Liver (tissue), 9 donors: ENCODE measurements around the gene RXFP2. TPM values are rescaled to one million over a fixed set of nuclear protein-coding genes. Genes with fewer than 3 reads are reported as not detected.
A peak's percentile ranks its signal among the peaks of the same experiment; 100 is the strongest.

Experiments used
- DNase-seq: peaks from one replicate; pipeline ENCODE4 v3.0.0-alpha.2; 2017; ENCODE audit warnings: low spot score
- H3K27ac ChIP-seq, 2 donors: one replicate each; pipeline ENCODE4 v1.7.0; 2013; ENCODE audit warnings: inconsistent platforms in 2 of 2, low read length in 2 of 2, control low read depth in 1 of 2, low read depth in 1 of 2, mild to moderate bottlenecking in 1 of 2
- H3K27me3 ChIP-seq, 4 donors: one replicate each; pipeline versions ENCODE4 v1.6.1 to v1.7.0; 2013; ENCODE audit warnings: low read length in 3 of 4, inconsistent platforms in 1 of 4, mild to moderate bottlenecking in 1 of 4, moderate library complexity in 1 of 4; ENCODE audit not compliant: control insufficient read depth in 4 of 4, insufficient read depth in 4 of 4
- H3K36me3 ChIP-seq, 4 donors: one replicate each; pipeline versions ENCODE4 v1.6.1 to v1.7.0; 2013; ENCODE audit warnings: low read length in 3 of 4, mild to moderate bottlenecking in 3 of 4, low read depth in 1 of 4, moderate library complexity in 1 of 4; ENCODE audit not compliant: control insufficient read depth in 4 of 4, insufficient read depth in 3 of 4
- H3K4me1 ChIP-seq, 4 donors: one replicate each; pipeline versions ENCODE4 v1.6.1 to v1.7.0; 2013; ENCODE audit warnings: low read length in 3 of 4, mild to moderate bottlenecking in 3 of 4, moderate library complexity in 1 of 4; ENCODE audit not compliant: control insufficient read depth in 4 of 4, insufficient read depth in 4 of 4
- H3K4me3 ChIP-seq, 3 donors: one replicate each; pipeline versions ENCODE4 v1.6.1 to v1.7.0; 2013; ENCODE audit warnings: low read length in 3 of 3, control low read depth in 1 of 3, low read depth in 1 of 3, mild to moderate bottlenecking in 1 of 3
- H3K9ac ChIP-seq, 2 donors: one replicate each; pipeline ENCODE4 v1.7.0; 2013; ENCODE audit warnings: low read length in 2 of 2, mild to moderate bottlenecking in 2 of 2, moderate library complexity in 2 of 2, control low read depth in 1 of 2, low read depth in 1 of 2
- H3K9me3 ChIP-seq, 4 donors: one replicate each; pipeline versions ENCODE4 v1.6.1 to v1.7.0; 2013; ENCODE audit warnings: low read length in 3 of 4; ENCODE audit not compliant: control insufficient read depth in 4 of 4
- FOXA1 ChIP-seq: IDR thresholded peaks from 2 replicates; pipeline ENCODE4 v1.6.1; 2016; ENCODE audit warnings: antibody characterized with exemption
- FOXA2 ChIP-seq: IDR thresholded peaks from 2 replicates; pipeline ENCODE4 v1.6.1; 2016; ENCODE audit warnings: antibody characterized with exemption
- HNF4A ChIP-seq, 2 donors: conservative IDR thresholded peaks; 2 replicates each; pipeline ENCODE4 v1.6.1; 2016; ENCODE audit warnings: antibody characterized with exemption in 2 of 2, mild to moderate bottlenecking in 2 of 2
- JUND ChIP-seq, 2 donors: IDR thresholded peaks; 2 replicates each; pipeline ENCODE4 v1.6.1; 2016; ENCODE audit warnings: antibody characterized with exemption in 2 of 2
- RAD21 ChIP-seq, 2 donors: IDR thresholded peaks; 2 replicates each; pipeline ENCODE4 v1.6.1; 2016; ENCODE audit warnings: antibody characterized with exemption in 2 of 2, mild to moderate bottlenecking in 2 of 2
- RXRA ChIP-seq, 2 donors: IDR thresholded peaks; 2 replicates each; pipeline ENCODE4 v1.6.1; 2017 to 2018; ENCODE audit warnings: antibody characterized with exemption in 2 of 2, mild to moderate bottlenecking in 1 of 2
- SP1 ChIP-seq: IDR thresholded peaks from 2 replicates; pipeline ENCODE4 v1.6.1; 2018; ENCODE audit warnings: antibody characterized with exemption, mild to moderate bottlenecking
- TAF1 ChIP-seq: conservative IDR thresholded peaks from 2 replicates; pipeline ENCODE4 v1.6.1; 2016; ENCODE audit warnings: antibody characterized with exemption, mild to moderate bottlenecking
- YY1 ChIP-seq: IDR thresholded peaks from 2 replicates; pipeline ENCODE4 v1.6.1; 2016; ENCODE audit warnings: antibody characterized with exemption, mild to moderate bottlenecking
- WGBS: extraction: QIAGEN DNeasy Blood & Tissue Kit; methylation state at CpG from one replicate; pipeline ENCODE4 v1.1.7; 2013; 5-methylcytosine and 5-hydroxymethylcytosine counted together
- polyA plus RNA-seq, 2 donors: library from polyadenylated mRNA; stranded (reverse) in 1 of 2; unstranded in 1 of 2; fragments of 200-250 nt in 1 of 2; fragments of >200 nt in 1 of 2; fragmentation: Nextera tagmentation in 1 of 2; extraction: Ambion mirVana in 1 of 2; gene quantifications; one replicate each; pipeline versions ENCODE4 v1.2.1 to v1.2.3, GENCODE V29; 2013 to 2015
- total RNA-seq, 2 donors: library from RNA; depleted of rRNA; stranded (reverse); fragments of >200 nt; gene quantifications; one replicate each; pipeline ENCODE4 v1.2.3, GENCODE V29; 2014
- TF ChIP-seq, protein P1 (sequence below): IDR thresholded peaks from 2 replicates; pipeline ENCODE4 v1.6.1; 2016; ENCODE audit warnings: antibody characterized with exemption
- TF ChIP-seq, protein P2 (sequence below): IDR thresholded peaks from 2 replicates; pipeline ENCODE4 v1.6.1; 2016; ENCODE audit warnings: antibody characterized with exemption
- TF ChIP-seq, protein P3 (sequence below): IDR thresholded peaks from 2 replicates; pipeline ENCODE4 v1.6.1; 2016; ENCODE audit warnings: antibody characterized with exemption, mild to moderate bottlenecking
- donor health status: healthy.
- donor health status: healthy.
- donor health status: healthy.
- donor health status: healthy.
- donor health status: healthy.

Gene RXFP2
- total and polyA plus RNA-seq, 4 donors, result not detected

DNA sequence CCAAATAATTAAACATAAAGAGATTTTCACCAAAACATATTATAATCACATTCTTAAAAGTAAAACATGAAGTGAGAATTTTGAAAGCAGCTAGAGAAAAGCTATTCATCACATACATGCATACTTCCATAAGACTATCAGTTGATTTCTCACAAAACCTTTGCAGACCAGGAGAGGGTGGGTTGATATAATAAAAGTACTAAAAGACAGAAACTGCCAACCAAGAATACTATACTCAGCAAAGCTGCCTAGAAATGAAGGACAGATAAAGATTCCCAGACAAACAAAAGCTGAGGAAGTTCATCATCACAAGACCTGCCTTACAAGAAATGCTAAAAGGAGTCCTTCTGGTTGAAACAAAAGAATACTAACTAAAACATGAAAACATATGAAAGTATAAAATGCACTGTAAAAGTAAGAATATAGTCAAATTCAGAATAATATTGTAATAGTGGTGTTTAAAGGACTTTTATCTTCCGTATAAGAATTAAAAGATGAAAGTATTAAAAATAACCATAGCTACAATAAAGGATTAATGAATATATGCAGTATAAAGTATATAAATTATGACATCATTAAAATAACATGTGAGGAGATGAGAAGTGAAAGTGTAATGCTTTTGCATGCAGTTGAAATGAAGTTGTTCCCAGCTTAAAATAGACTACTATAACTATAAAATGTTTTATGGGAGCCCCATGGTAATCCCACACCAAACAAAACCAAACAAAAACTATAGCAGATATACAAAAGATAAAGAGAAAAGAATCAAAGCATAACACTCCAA lies 76.2 kb downstream of the RXFP2 start:
- no peaks in the 10 kb centered on the region for H3K36me3 ChIP-seq
- no peak for DNase-seq
- 2% methylated on average over 1 of the region's 1 CpG for WGBS

DNA sequence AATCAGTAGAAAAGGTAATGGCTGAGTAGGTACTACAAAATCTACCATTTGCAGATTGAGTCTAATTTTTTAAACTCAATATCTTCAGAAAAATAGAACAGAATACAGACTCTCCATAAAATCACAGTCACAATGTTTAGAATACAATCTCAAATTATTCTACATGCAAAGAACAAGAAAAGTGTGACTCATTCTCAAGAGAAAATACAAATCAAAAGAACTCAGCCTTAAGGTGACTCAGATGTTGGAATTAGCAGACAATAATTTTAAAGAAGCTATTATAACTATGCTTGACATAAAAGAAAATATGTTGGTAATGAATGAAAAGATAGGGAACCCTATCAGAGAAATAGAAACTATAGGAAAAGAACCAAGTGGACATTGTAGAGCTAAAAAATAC lies 78.9 kb downstream of the RXFP2 start:
- Histone ChIP-seq H3K9ac (no peak overlapping the region), H3K4me1 (no peaks in the 10 kb centered on the region), H3K9me3 (peaks cover 0 to 12% (median 3%) of the 10 kb centered on the region in 4 donors), H3K4me3 (no peak overlapping the region), H3K27me3 (no peaks in the 10 kb centered on the region), H3K27ac (no peak overlapping the region), H3K36me3 (no peaks in the 10 kb centered on the region)
- no peak for DNase-seq
- TF ChIP-seq, protein P1, sequence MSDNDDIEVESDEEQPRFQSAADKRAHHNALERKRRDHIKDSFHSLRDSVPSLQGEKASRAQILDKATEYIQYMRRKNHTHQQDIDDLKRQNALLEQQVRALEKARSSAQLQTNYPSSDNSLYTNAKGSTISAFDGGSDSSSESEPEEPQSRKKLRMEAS, result no peak
- TF ChIP-seq FOXA2 (no peak), SP1 (no peak), TAF1 (no peak)
- TF ChIP-seq, protein P2, sequence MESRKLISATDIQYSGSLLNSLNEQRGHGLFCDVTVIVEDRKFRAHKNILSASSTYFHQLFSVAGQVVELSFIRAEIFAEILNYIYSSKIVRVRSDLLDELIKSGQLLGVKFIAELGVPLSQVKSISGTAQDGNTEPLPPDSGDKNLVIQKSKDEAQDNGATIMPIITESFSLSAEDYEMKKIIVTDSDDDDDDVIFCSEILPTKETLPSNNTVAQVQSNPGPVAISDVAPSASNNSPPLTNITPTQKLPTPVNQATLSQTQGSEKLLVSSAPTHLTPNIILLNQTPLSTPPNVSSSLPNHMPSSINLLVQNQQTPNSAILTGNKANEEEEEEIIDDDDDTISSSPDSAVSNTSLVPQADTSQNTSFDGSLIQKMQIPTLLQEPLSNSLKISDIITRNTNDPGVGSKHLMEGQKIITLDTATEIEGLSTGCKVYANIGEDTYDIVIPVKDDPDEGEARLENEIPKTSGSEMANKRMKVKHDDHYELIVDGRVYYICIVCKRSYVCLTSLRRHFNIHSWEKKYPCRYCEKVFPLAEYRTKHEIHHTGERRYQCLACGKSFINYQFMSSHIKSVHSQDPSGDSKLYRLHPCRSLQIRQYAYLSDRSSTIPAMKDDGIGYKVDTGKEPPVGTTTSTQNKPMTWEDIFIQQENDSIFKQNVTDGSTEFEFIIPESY, result no peak

More for the DNA sequence above, 76.2 kb downstream of the RXFP2 start:
- Histone ChIP-seq H3K27me3 (no peaks in the 10 kb centered on the region), H3K9me3 (peaks cover 0 to 12% (median 3%) of the 10 kb centered on the region in 4 donors), H3K4me3 (no peak overlapping the region), H3K27ac (no peak overlapping the region), H3K9ac (no peak overlapping the region), H3K4me1 (no peaks in the 10 kb centered on the region)
- TF ChIP-seq RXRA (IDR thresholded peaks at IDR 0.05) (no peak), YY1 (no peak), JUND (IDR thresholded peaks at IDR 0.05) (no peak)

DNA sequence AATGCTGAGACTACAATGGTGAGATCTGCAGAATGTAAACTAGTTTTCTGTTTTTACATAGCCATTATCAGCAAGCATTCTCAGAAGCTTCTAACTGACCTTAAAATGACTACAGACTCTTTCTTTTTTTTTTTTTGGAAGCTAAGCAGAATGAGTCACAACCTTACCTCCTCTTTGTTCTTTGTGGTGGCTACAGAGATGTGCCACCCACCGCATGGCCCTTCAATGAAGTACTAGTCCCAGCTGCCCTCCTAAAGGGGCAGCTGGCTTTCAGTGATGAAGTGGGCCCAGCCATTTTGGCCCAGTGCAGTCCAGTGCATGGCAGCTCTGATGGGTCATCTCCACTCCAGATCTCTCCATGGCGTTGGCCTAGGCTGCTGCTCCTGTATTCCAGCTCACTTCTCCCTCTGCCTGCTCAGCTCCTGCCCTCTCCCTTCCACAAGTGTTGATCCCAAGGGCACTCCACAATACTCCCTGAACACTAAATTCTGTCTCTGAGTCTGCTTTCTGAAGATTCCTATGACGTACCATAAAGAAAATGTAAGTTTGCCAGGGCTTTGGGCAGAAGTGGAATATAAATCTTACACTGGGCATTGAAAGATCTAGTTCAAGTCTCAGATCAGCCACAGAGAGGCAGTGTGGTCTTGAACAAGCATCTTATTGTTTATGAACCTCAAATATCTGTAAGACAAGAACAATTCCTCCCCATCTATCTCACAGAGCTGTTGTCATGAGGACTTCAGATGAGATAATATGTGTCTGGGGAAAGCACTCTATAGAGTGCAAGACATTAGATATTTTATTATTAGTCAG lies 85.6 kb downstream of the RXFP2 start:
- no peak for DNase-seq
- Histone ChIP-seq H3K9ac (no peak overlapping the region), H3K4me1 (peaks cover 0 to 1% (median 0%) of the 10 kb centered on the region in 4 donors), H3K9me3 (no peaks in the 10 kb centered on the region), H3K27me3 (no peaks in the 10 kb centered on the region), H3K4me3 (no peak overlapping the region), H3K27ac (no peak overlapping the region), H3K36me3 (no peaks in the 10 kb centered on the region)
- no peak for TF ChIP-seq SP1
- peak; percentile 31 to 50 for TF ChIP-seq RAD21 (IDR thresholded peaks at IDR 0.05)
- WGBS, result 94% methylated on average over 3 of the region's 3 CpGs

DNA sequence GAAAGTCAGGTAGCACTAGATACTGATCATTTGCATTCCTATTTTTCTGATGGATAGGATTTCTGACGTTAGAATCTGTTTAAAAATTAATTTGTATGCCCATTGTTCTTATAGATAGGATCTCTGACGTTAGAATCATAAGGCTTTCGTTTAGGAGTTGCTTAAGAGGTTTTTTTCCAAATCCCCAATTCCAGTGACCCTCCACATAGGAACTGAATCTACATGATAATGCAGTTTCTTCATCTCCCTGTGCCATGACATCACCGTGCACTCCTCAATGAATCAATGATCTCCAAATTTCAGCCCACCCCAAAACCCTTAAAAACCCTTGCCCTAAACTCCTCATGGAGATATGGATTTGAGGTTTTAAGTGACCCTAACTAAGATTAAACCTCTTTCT lies 87.2 kb downstream of the RXFP2 start:
- DNase-seq, result no peak
- H3K27ac ChIP-seq, result no peak overlapping the region
- 74% methylated on average over 4 of the region's 4 CpGs for WGBS

More for the DNA sequence above, 87.2 kb downstream of the RXFP2 start:
- H3K4me1 ChIP-seq, result peaks cover 0 to 1% (median 0%) of the 10 kb centered on the region in 4 donors
- no peaks in the 10 kb centered on the region for H3K36me3 ChIP-seq
- no peaks in the 10 kb centered on the region for H3K27me3 ChIP-seq
- H3K4me3 ChIP-seq, result no peak overlapping the region
- no peak overlapping the region for H3K9ac ChIP-seq
- TF ChIP-seq, protein P1, result no peak
- no peak for TF ChIP-seq JUND (IDR thresholded peaks at IDR 0.05)
- no peak for TF ChIP-seq SP1
- TF ChIP-seq, protein P3, sequence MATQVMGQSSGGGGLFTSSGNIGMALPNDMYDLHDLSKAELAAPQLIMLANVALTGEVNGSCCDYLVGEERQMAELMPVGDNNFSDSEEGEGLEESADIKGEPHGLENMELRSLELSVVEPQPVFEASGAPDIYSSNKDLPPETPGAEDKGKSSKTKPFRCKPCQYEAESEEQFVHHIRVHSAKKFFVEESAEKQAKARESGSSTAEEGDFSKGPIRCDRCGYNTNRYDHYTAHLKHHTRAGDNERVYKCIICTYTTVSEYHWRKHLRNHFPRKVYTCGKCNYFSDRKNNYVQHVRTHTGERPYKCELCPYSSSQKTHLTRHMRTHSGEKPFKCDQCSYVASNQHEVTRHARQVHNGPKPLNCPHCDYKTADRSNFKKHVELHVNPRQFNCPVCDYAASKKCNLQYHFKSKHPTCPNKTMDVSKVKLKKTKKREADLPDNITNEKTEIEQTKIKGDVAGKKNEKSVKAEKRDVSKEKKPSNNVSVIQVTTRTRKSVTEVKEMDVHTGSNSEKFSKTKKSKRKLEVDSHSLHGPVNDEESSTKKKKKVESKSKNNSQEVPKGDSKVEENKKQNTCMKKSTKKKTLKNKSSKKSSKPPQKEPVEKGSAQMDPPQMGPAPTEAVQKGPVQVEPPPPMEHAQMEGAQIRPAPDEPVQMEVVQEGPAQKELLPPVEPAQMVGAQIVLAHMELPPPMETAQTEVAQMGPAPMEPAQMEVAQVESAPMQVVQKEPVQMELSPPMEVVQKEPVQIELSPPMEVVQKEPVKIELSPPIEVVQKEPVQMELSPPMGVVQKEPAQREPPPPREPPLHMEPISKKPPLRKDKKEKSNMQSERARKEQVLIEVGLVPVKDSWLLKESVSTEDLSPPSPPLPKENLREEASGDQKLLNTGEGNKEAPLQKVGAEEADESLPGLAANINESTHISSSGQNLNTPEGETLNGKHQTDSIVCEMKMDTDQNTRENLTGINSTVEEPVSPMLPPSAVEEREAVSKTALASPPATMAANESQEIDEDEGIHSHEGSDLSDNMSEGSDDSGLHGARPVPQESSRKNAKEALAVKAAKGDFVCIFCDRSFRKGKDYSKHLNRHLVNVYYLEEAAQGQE, result no peak
- no peak for TF ChIP-seq YY1
- no peak for TF ChIP-seq RAD21 (IDR thresholded peaks at IDR 0.05)
- no peak for TF ChIP-seq FOXA2
- TF ChIP-seq FOXA1, result no peak
- TF ChIP-seq HNF4A (conservative IDR thresholded peaks at IDR 0.05), result no peak
- no peaks in the 10 kb centered on the region for H3K9me3 ChIP-seq
